RWPE1 (cell line): ENCODE results near the gene SLFN13.
"Not testable (repeated sequence)": the region's sequence is repeated elsewhere in the genome, so short reads cannot be mapped to it uniquely, and the experiment has no call there.

ENCODE experiments used
- CTCF ChIA-PET: fragments of 350-600 bp; sonication (Branson Sonifier 250); formaldehyde crosslinking; extraction: SDS; loops from one replicate; lab custom pipeline; 2021; lab: Yijun Ruan, JAX
- POLR2A ChIA-PET: fragments of 400-600 bp; formaldehyde crosslinking; extraction: SDS; loops from one replicate; lab custom pipeline; 2020; ENCODE audit warnings: antibody characterized with exemption; ENCODE audit not compliant: low non-redundant PET; lab: Yijun Ruan, JAX
- DNase-seq: peaks from one replicate; pipeline ENCODE4 v3.0.0; 2012; ENCODE audit warnings: low spot score
- H3K27ac ChIP-seq: fragments of 450-650 bp; 2 replicates; pipeline ENCODE4 v1.5.1; 2017
- CTCF ChIP-seq: fragments of 450-650 bp; conservative IDR thresholded peaks from 2 replicates; pipeline ENCODE4 v1.5.1; 2017; ENCODE audit warnings: low read depth, mild to moderate bottlenecking

The SLFN13 gene

DNA sequence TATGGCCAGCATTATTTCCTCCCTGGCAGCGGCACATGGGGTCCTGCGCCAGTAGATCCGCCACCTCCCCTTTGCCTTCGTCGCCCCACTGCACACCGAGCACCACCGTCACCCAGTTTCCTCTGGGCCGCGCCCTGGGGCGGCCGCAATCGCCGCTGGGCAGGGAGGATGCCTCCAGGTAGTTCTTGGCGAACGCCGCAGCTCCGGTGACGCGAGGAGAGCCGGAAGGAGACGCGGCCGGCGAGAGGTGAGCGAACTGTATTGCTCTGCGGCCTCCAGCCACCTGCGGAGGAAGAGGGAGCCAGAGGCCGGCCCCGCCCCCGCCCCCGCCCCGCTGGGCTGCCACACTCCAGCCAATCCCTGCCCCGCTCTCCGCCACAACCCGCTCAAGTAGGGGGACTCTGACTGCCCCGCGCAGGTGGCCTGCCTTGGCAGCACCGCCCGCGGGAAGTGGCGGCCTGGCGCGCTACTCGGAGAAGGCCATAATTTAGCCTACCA is 11.8 kb upstream of the SLFN13 start:
- no peak for TF ChIP-seq CTCF
- POLR2A ChIA-PET, result no interaction called here
- peak; percentile 56 for DNase-seq
- no peak overlapping the region for H3K27ac ChIP-seq
- CTCF ChIA-PET, result no interaction called here

GRCh38 chr17:35454035-35454434 is 5.5 kb upstream of the SLFN13 start:
- POLR2A ChIA-PET, H3K27ac ChIP-seq, DNase-seq: not testable (repeated sequence)
- CTCF ChIA-PET, result interaction anchor here (0.8 kb wide), 1 partner anchor 40 kb away, joined by 4 read pairs; no protein-coding TSS in a partner anchor

GRCh38 chr17:35453171-35453570 is 4.6 kb upstream of the SLFN13 start:
- DNase-seq, result no peak
- ChIA-PET POLR2A (no interaction called here), CTCF (no interaction called here)
- H3K27ac ChIP-seq, result no peak overlapping the region
- no peak for TF ChIP-seq CTCF

- POLR2A ChIA-PET, result no interaction called here
- no peak for DNase-seq
- TF ChIP-seq CTCF, result no peak
- no peak overlapping the region for H3K27ac ChIP-seq
- CTCF ChIA-PET, result no interaction called here
These were observed 885 bp upstream of the SLFN13 start for GRCh38 chr17:35449371-35449931.

- ChIA-PET CTCF (no interaction called here), POLR2A (no interaction called here)
- TF ChIP-seq CTCF, result no peak
- H3K27ac ChIP-seq, result no peak overlapping the region
- no peak for DNase-seq
These were observed 297 bp upstream of the SLFN13 start for GRCh38 chr17:35448899-35449227.

DNA sequence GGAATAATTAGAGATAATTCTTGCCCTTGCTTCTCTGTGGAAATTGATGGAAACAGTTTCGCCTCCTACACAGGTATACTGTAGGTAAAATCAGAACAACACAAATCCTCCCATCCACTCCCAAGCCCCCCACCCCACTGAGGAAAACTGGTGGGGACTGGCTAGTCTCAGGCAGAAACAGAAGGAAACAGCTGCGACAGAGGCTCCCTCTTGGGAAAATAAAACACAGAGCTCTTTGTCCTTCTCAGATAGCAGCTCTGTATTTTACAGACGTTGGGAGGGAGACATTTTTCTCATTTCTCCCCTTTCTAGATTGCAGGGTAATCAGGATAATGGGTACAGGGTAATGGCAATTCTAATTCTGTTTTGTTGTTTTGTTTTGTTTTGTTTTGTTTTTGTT is 1.1 kb downstream of the SLFN13 start:
- no peak for DNase-seq
- TF ChIP-seq CTCF, result no peak
- CTCF ChIA-PET, result interaction anchor here (0.8 to 1.0 kb wide), 2 partner anchors 86 to 92 kb away, joined by 3 read pairs; no protein-coding TSS in a partner anchor
- H3K27ac ChIP-seq, result no peak overlapping the region
- POLR2A ChIA-PET, result no interaction called here

DNA sequence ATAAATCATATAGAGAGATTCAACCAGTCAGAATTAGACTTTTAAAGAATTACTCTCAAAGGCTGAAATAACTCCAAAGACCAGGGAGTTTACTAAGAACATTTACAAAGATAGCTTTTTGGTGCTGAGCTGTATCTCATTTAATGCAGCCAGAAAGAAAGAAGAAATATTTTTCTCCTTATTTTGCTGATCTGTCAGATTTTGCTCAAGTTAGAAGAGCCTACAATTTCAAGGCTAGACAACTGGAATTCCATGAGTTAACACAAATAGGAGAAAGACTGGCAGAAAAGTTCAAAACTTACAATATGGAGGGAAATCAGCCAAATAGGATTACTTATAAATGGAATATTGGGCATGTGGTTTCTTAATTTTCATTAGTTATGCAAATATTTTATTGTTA is 10.1 kb downstream of the SLFN13 start:
- ChIA-PET POLR2A (no interaction called here), CTCF (no interaction called here)
- DNase-seq, result no peak
- TF ChIP-seq CTCF, result no peak
- H3K27ac ChIP-seq, result no peak overlapping the region
